Measurements from ENCODE around the gene APBA2.

- TF ChIP-seq CTCF (IDR thresholded peaks at IDR 0.05) (no peak), POLR2A (IDR thresholded peaks at IDR 0.05) (no peak), POLR2AphosphoS5 (IDR thresholded peaks at IDR 0.05) (no peak)
Measured at GRCh38 chr15:29083161-29083560, 197.4 kb downstream of the APBA2 start.

All from stomach (tissue), 4 donors.